ENCODE measurements around the gene DYRK3.
A peak's percentile ranks its signal among the peaks of the same experiment; 100 is the strongest.

DYRK3 gene

GRCh38 chr1:206591696-206592095, 43.6 kb upstream of the DYRK3 start:
- Histone ChIP-seq H3K4me3 (ENCODE audit: low read depth, low read length) (no peak overlapping the region), H3K4me1 (ENCODE audit: control insufficient read depth, insufficient read depth, low read length) (no peaks in the 10 kb centered on the region), H3K27ac (ENCODE audit: extremely low read depth, low read depth, low read length) (no peak overlapping the region), H3K9me3 (ENCODE audit: control insufficient read depth, insufficient read depth, low read depth, low read length) (no peaks in the 10 kb centered on the region), H3K36me3 (ENCODE audit: control insufficient read depth in 2 of 2, insufficient read depth in 1 of 2, low read length in 2 of 2) (peaks cover 27 to 93% of the 10 kb centered on the region in 2 experiments)
- ChIA-PET POLR2A (interaction anchor here (0.6 kb wide), 1 partner anchor 642 kb away, joined by 3 read pairs; no protein-coding TSS in a partner anchor), CTCF (interaction anchor here (1.0 to 4.7 kb wide), 6 partner anchors 8 to 102 kb away, joined by 5 to 28 read pairs (median 8); no protein-coding TSS in a partner anchor)
- no peak for TF ChIP-seq ZNF600 (tag by site-specific recombination; IDR thresholded peaks at IDR 0.05)

DNA sequence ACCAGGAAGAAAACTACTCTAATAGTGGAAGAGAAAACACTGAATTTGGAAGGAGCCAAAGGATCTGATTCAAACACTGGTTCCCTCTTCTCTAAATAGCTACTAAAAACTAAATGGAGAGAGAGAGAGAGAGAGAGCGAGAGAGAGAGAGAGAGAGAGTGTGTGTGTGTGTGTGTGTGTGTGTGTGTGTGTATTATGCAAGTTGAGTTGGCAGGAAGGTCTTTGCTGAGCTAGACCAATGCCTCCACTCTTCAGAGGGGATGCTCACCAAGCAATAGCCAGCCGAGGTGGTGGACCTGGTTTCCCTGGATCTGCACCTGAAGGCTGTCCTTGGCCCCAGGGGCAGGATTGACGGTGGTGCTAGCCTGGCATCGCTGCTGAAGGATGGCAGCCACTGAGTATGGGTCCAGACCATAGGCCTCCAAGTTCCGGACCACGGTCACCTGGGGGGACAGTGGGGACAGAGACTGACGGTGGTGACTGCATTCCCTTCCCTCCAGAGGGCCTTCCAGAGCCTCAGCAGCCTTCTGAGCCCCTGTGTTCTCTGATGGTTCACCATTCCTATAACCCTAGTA, 41.9 kb upstream of the DYRK3 start:
- Histone ChIP-seq H3K36me3 (ENCODE audit: control insufficient read depth in 2 of 2, insufficient read depth in 1 of 2, low read length in 2 of 2) (peaks cover 33 to 90% of the 10 kb centered on the region in 2 experiments), H3K27ac (ENCODE audit: extremely low read depth, low read depth, low read length) (no peak overlapping the region), H3K9me3 (ENCODE audit: control insufficient read depth, insufficient read depth, low read depth, low read length) (no peaks in the 10 kb centered on the region), H3K4me1 (ENCODE audit: control insufficient read depth, insufficient read depth, low read length) (no peaks in the 10 kb centered on the region), H3K4me3 (ENCODE audit: low read depth, low read length) (no peak overlapping the region)
- CTCF ChIA-PET, result interaction anchor here (1.1 to 4.7 kb wide), 7 partner anchors 10 to 104 kb away, joined by 3 to 28 read pairs (median 5); no protein-coding TSS in a partner anchor
- TF ChIP-seq, protein P1, sequence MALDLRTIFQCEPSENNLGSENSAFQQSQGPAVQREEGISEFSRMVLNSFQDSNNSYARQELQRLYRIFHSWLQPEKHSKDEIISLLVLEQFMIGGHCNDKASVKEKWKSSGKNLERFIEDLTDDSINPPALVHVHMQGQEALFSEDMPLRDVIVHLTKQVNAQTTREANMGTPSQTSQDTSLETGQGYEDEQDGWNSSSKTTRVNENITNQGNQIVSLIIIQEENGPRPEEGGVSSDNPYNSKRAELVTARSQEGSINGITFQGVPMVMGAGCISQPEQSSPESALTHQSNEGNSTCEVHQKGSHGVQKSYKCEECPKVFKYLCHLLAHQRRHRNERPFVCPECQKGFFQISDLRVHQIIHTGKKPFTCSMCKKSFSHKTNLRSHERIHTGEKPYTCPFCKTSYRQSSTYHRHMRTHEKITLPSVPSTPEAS (tag by site-specific recombination; IDR thresholded peaks at IDR 0.05), result peak; percentile 44
- TF ChIP-seq ZNF26 (tag by site-specific recombination; IDR thresholded peaks at IDR 0.05), result no peak
- POLR2A ChIA-PET, result no interaction called here

- Histone ChIP-seq H3K27ac (ENCODE audit: extremely low read depth, low read depth, low read length) (no peak overlapping the region), H3K36me3 (ENCODE audit: control insufficient read depth in 2 of 2, insufficient read depth in 1 of 2, low read length in 2 of 2) (peaks cover 33 to 94% of the 10 kb centered on the region in 2 experiments), H3K4me1 (ENCODE audit: control insufficient read depth, insufficient read depth, low read length) (no peaks in the 10 kb centered on the region), H3K4me3 (ENCODE audit: low read depth, low read length) (no peak overlapping the region), H3K9me3 (ENCODE audit: control insufficient read depth, insufficient read depth, low read depth, low read length) (no peaks in the 10 kb centered on the region)
- ChIA-PET POLR2A (no interaction called here), CTCF (interaction anchor here (1.6 to 4.7 kb wide), 2 partner anchors 12 to 68 kb away, joined by 4 to 28 read pairs; no protein-coding TSS in a partner anchor)
- TF ChIP-seq, protein P2, sequence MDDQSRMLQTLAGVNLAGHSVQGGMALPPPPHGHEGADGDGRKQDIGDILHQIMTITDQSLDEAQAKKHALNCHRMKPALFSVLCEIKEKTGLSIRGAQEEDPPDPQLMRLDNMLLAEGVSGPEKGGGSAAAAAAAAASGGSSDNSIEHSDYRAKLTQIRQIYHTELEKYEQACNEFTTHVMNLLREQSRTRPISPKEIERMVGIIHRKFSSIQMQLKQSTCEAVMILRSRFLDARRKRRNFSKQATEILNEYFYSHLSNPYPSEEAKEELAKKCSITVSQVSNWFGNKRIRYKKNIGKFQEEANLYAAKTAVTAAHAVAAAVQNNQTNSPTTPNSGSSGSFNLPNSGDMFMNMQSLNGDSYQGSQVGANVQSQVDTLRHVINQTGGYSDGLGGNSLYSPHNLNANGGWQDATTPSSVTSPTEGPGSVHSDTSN (CRISPR knock-in tag; IDR thresholded peaks at IDR 0.05), result no peak
- TF ChIP-seq ZNF704 (tag by site-specific recombination; IDR thresholded peaks at IDR 0.05) (no peak), ZNF214 (tag by site-specific recombination; IDR thresholded peaks at IDR 0.05; ENCODE audit: borderline replicate concordance) (no peak), ZNF510 (tag by site-specific recombination; IDR thresholded peaks at IDR 0.05; ENCODE audit: insufficient replicate concordance) (no peak), ZNF664 (tag by site-specific recombination; IDR thresholded peaks at IDR 0.05) (no peak)
Measured at GRCh38 chr1:206595581-206596318, 39.6 kb upstream of the DYRK3 start.

DNA sequence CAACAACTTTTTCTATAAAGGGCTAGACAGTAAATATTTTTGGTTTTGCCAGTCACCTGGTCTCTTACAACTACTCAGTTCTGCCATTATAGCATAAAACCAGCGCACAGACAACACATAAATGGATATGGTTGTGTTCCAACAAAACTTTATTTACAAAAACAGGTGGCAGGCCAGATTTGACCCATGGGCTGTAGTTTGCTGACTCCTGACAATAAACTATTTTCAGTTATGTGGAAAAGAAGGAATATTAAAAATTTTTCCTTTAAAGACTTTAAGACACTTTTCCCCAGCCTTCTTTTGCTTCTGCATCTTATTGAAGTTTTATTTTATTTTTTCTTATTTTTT, 39.0 kb upstream of the DYRK3 start:
- H3K4me3 ChIP-seq (ENCODE audit: low read depth, low read length), result no peak overlapping the region
- TF ChIP-seq ZSCAN18 (tag by site-specific recombination; IDR thresholded peaks at IDR 0.05) (no peak), TCF7L2 (IDR thresholded peaks at IDR 0.05; ENCODE audit: borderline replicate concordance, low read depth, low read length) (no peak), YY1 (tag by site-specific recombination; IDR thresholded peaks at IDR 0.05) (no peak)
- H3K27ac ChIP-seq (ENCODE audit: extremely low read depth, low read depth, low read length), result no peak overlapping the region
- H3K9me3 ChIP-seq (ENCODE audit: control insufficient read depth, insufficient read depth, low read depth, low read length), result no peaks in the 10 kb centered on the region
- H3K36me3 ChIP-seq (ENCODE audit: control insufficient read depth in 2 of 2, insufficient read depth in 1 of 2, low read length in 2 of 2), result peaks cover 33 to 94% of the 10 kb centered on the region in 2 experiments
- H3K4me1 ChIP-seq (ENCODE audit: control insufficient read depth, insufficient read depth, low read length), result no peaks in the 10 kb centered on the region
- ChIA-PET POLR2A (no interaction called here), CTCF (no interaction called here)
